ENCODE results near the gene AFAP1.
A peak's percentile ranks its signal among the peaks of the same experiment; 100 is the strongest.

AFAP1 gene

GRCh38 chr4:7778510-7779431, 160.9 kb downstream of the AFAP1 start:
- FAIRE-seq (no peak), DNase-seq (ENCODE audit: extremely low spot score, insufficient read length, low read depth) (no peak)

- FAIRE-seq (no peak), DNase-seq (ENCODE audit: extremely low spot score, insufficient read length, low read depth) (no peak)
These were observed 161.7 kb downstream of the AFAP1 start for GRCh38 chr4:7777871-7778509.

GRCh38 chr4:7777017-7777710, 162.5 kb downstream of the AFAP1 start:
- DNase-seq (ENCODE audit: extremely low spot score, insufficient read length, low read depth) = no peak

GRCh38 chr4:7775396-7775795, 164.3 kb downstream of the AFAP1 start:
- no peak for FAIRE-seq
- DNase-seq (ENCODE audit: extremely low spot score, insufficient read length, low read depth) = no peak

More at GRCh38 chr4:7777017-7777710, 162.5 kb downstream of the AFAP1 start:
- FAIRE-seq = no peak

GRCh38 chr4:7774301-7775294, 165.1 kb downstream of the AFAP1 start:
- FAIRE-seq (no peak), DNase-seq (ENCODE audit: extremely low spot score, insufficient read length, low read depth) (no peak)

GRCh38 chr4:7773401-7774180, 166.1 kb downstream of the AFAP1 start:
- no peak for DNase-seq (ENCODE audit: extremely low spot score, insufficient read length, low read depth)
- FAIRE-seq = no peak

GRCh38 chr4:7772711-7773385, 166.8 kb downstream of the AFAP1 start:
- DNase-seq (ENCODE audit: extremely low spot score, insufficient read length, low read depth) (no peak), FAIRE-seq (no peak)

- DNase-seq (ENCODE audit: extremely low spot score, insufficient read length, low read depth) (peak; percentile 78), FAIRE-seq (peak; percentile 94)
These were observed 167.8 kb downstream of the AFAP1 start for GRCh38 chr4:7771541-7772507.

GRCh38 chr4:7771056-7771455, 168.6 kb downstream of the AFAP1 start:
- FAIRE-seq = peak; percentile 29
- DNase-seq (ENCODE audit: extremely low spot score, insufficient read length, low read depth) = no peak

- FAIRE-seq = peak; percentile 9
- DNase-seq (ENCODE audit: extremely low spot score, insufficient read length, low read depth) = no peak
These were observed 169.2 kb downstream of the AFAP1 start for GRCh38 chr4:7770224-7771050.

GRCh38 chr4:7769396-7770223, 170.1 kb downstream of the AFAP1 start:
- FAIRE-seq = no peak
- no peak for DNase-seq (ENCODE audit: extremely low spot score, insufficient read length, low read depth)

- FAIRE-seq = no peak
- no peak for DNase-seq (ENCODE audit: extremely low spot score, insufficient read length, low read depth)
These were observed 170.9 kb downstream of the AFAP1 start for GRCh38 chr4:7768736-7769135.

GRCh38 chr4:7767966-7768365, 171.7 kb downstream of the AFAP1 start:
- DNase-seq (ENCODE audit: extremely low spot score, insufficient read length, low read depth) (no peak), FAIRE-seq (no peak)

GRCh38 chr4:7767526-7767925, 172.1 kb downstream of the AFAP1 start:
- DNase-seq (ENCODE audit: extremely low spot score, insufficient read length, low read depth) (no peak), FAIRE-seq (no peak)

- no peak for DNase-seq (ENCODE audit: extremely low spot score, insufficient read length, low read depth)
These were observed 172.9 kb downstream of the AFAP1 start for GRCh38 chr4:7766661-7767345.

More at GRCh38 chr4:7766661-7767345, 172.9 kb downstream of the AFAP1 start:
- no peak for FAIRE-seq
